HepG2 (cell line): ENCODE measurements around the gene PITHD1. TPM values are rescaled to one million over a fixed set of nuclear protein-coding genes. Genes with fewer than 3 reads are reported as not detected.
A peak's percentile ranks its signal among the peaks of the same experiment; 100 is the strongest.

Experiments used
- AFF4 ChIP-seq: sonication (generic); formaldehyde crosslinking; IDR thresholded peaks from 2 replicates; pipeline ENCODE4 v1.4.0; 2020; ENCODE audit warnings: missing genetic modification reagents
- FOSL1 ChIP-seq: sonication (generic); formaldehyde crosslinking; IDR thresholded peaks from 2 replicates; pipeline ENCODE4 v1.9.0; 2021; ENCODE audit warnings: missing genetic modification reagents, borderline replicate concordance
- FOXK1 ChIP-seq: sonication (generic); formaldehyde crosslinking; IDR thresholded peaks from 2 replicates; pipeline ENCODE4 v1.4.0; 2020; ENCODE audit warnings: low read depth, missing genetic modification reagents, borderline replicate concordance
- GMEB1 ChIP-seq: sonication (generic); formaldehyde crosslinking; IDR thresholded peaks from 2 replicates; pipeline ENCODE4 v1.5.1; 2020; ENCODE audit warnings: missing genetic modification reagents, mild to moderate bottlenecking, borderline replicate concordance
- GZF1 ChIP-seq: sonication (generic); formaldehyde crosslinking; IDR thresholded peaks from 2 replicates; pipeline ENCODE4 v1.5.1; 2020; ENCODE audit warnings: mild to moderate bottlenecking, missing genetic modification reagents
- HIVEP1 ChIP-seq: sonication (generic); formaldehyde crosslinking; IDR thresholded peaks from 2 replicates; pipeline ENCODE4 v1.4.0; 2020; ENCODE audit warnings: mild to moderate bottlenecking, missing genetic modification reagents
- TAF1 ChIP-seq: sonication (generic); formaldehyde crosslinking; IDR thresholded peaks from 2 replicates; pipeline ENCODE4 v1.4.0; 2020; ENCODE audit warnings: missing genetic modification reagents
- ZBTB14 ChIP-seq: sonication (generic); formaldehyde crosslinking; IDR thresholded peaks from 2 replicates; pipeline ENCODE4 v1.4.0; 2020; ENCODE audit warnings: missing genetic modification reagents
- ZKSCAN1 ChIP-seq: fragments of 150-350 bp; IDR thresholded peaks from 2 replicates; pipeline ENCODE4 v1.6.1; 2014; ENCODE audit warnings: low read length
- ZNF343 ChIP-seq: sonication (generic); formaldehyde crosslinking; IDR thresholded peaks from 2 replicates; pipeline ENCODE4 v1.4.0; 2020; ENCODE audit warnings: mild to moderate bottlenecking, missing genetic modification reagents
- ZNF569 ChIP-seq: sonication (generic); formaldehyde crosslinking; IDR thresholded peaks from 2 replicates; pipeline ENCODE4 v1.5.0; 2020; ENCODE audit warnings: mild to moderate bottlenecking, missing genetic modification reagents, moderate library complexity, borderline replicate concordance
- ZNF691 ChIP-seq: sonication (generic); formaldehyde crosslinking; IDR thresholded peaks from 2 replicates; pipeline ENCODE4 v1.4.0; 2020; ENCODE audit warnings: missing genetic modification reagents, low read depth, mild to moderate bottlenecking, borderline replicate concordance
- ZSCAN25 ChIP-seq: sonication (generic); formaldehyde crosslinking; IDR thresholded peaks from 2 replicates; pipeline ENCODE4 v1.8.0; 2022; ENCODE audit warnings: mild to moderate bottlenecking, missing genetic modification reagents
- polyA plus RNA-seq, 8 experiments: library from polyadenylated mRNA; depleted of rRNA in 3 of 8; stranded (reverse) in 7 of 8; unstranded in 1 of 8; fragments of >200 nt; fragmentation: Illumina TruSeq in 4 of 8; extraction: Trizol in 4 of 8; gene quantifications; 2 replicates each; pipeline versions ENCODE4 v1.2.1 to v1.2.3, GENCODE V29; 2011 to 2016; ENCODE audit warnings: low read depth in 4 of 8, missing spikeins in 1 of 8, mixed read lengths in 1 of 8; ENCODE audit not compliant: insufficient read depth in 1 of 8
- total RNA-seq, 5 experiments: library from RNA; depleted of rRNA; stranded (reverse); fragments of >200 nt; fragmentation: Illumina TruSeq; extraction: Trizol; gene quantifications; 2 replicates each; pipeline ENCODE4 v1.2.3, GENCODE V29; 2016; ENCODE audit warnings: low read depth in 1 of 5
- TF ChIP-seq, protein P1 (sequence below): sonication (generic); formaldehyde crosslinking; IDR thresholded peaks from 2 replicates; pipeline ENCODE4 v1.4.0; 2020; ENCODE audit warnings: missing genetic modification reagents
- TF ChIP-seq, protein P2 (sequence below): sonication (generic); formaldehyde crosslinking; IDR thresholded peaks from 2 replicates; pipeline ENCODE4 v1.8.1; 2023; ENCODE audit warnings: mild to moderate bottlenecking, missing genetic modification reagents

Gene PITHD1
- total and polyA plus RNA-seq, 2 of the 13 experiments (the other 11 are each of a cell fraction or from before 2014, with no cell fraction given), result 28.0 to 37.3 TPM

DNA sequence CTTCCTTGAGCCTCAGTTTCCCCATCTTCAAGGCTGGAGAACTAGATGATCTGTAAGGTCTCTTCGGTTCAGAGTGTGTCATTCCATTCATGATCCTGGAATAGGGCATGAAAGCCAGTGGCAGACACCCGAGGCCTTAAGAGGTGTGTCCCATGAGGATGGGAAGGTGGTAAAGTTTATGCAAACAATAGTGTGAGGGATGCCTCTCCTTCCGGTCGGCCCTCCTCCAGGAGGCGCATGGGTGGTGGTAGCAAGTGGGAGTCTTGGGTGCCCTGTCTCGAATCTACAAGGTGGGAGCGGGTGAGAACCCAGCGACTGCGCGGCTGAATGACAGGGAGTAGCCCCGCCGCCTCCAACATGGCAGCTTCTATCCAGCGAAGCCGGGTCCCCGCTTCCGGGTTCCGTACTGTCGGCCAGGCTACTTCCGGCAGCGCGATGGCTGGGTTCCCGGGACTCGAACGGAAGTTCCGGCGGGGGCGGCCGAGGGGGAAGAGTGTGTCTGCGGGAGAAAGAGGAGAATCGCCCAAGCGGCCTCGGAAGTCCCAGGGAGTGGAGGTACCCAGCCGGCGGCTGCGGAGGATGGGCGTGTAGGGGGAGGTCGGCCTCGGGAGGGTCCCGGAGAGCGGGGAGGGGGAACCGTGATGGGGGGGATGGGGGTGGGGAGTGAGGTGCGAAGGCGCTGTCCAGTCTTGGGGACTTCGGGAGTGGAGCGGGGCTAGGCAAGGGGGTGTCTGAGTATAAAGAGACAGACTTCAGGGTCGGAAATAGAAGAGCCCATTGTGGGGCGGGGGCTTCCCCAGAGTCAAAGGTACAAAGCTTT lies 12.7 kb downstream of the PITHD1 start, which contains the start of gene LYPLA2 (continued):
- TF ChIP-seq HIVEP1 (CRISPR knock-in tag) (no peak), GZF1 (CRISPR knock-in tag) (no peak), FOSL1 (CRISPR knock-in tag) (no peak), ZBTB14 (CRISPR knock-in tag) (no peak), ZNF691 (no peak), AFF4 (CRISPR knock-in tag) (no peak), ZNF569 (CRISPR knock-in tag) (no peak), ZKSCAN1 (no peak), TAF1 (CRISPR knock-in tag) (peak; percentile 61; the same call in 1 of the 2 replicates), GMEB1 (CRISPR knock-in tag) (no peak), ZSCAN25 (no peak), FOXK1 (CRISPR knock-in tag) (no peak), ZNF343 (CRISPR knock-in tag) (no peak)
- TF ChIP-seq, protein P1, sequence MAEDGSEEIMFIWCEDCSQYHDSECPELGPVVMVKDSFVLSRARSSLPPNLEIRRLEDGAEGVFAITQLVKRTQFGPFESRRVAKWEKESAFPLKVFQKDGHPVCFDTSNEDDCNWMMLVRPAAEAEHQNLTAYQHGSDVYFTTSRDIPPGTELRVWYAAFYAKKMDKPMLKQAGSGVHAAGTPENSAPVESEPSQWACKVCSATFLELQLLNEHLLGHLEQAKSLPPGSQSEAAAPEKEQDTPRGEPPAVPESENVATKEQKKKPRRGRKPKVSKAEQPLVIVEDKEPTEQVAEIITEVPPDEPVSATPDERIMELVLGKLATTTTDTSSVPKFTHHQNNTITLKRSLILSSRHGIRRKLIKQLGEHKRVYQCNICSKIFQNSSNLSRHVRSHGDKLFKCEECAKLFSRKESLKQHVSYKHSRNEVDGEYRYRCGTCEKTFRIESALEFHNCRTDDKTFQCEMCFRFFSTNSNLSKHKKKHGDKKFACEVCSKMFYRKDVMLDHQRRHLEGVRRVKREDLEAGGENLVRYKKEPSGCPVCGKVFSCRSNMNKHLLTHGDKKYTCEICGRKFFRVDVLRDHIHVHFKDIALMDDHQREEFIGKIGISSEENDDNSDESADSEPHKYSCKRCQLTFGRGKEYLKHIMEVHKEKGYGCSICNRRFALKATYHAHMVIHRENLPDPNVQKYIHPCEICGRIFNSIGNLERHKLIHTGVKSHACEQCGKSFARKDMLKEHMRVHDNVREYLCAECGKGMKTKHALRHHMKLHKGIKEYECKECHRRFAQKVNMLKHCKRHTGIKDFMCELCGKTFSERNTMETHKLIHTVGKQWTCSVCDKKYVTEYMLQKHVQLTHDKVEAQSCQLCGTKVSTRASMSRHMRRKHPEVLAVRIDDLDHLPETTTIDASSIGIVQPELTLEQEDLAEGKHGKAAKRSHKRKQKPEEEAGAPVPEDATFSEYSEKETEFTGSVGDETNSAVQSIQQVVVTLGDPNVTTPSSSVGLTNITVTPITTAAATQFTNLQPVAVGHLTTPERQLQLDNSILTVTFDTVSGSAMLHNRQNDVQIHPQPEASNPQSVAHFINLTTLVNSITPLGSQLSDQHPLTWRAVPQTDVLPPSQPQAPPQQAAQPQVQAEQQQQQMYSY (CRISPR knock-in tag), result no peak
- TF ChIP-seq, protein P2, sequence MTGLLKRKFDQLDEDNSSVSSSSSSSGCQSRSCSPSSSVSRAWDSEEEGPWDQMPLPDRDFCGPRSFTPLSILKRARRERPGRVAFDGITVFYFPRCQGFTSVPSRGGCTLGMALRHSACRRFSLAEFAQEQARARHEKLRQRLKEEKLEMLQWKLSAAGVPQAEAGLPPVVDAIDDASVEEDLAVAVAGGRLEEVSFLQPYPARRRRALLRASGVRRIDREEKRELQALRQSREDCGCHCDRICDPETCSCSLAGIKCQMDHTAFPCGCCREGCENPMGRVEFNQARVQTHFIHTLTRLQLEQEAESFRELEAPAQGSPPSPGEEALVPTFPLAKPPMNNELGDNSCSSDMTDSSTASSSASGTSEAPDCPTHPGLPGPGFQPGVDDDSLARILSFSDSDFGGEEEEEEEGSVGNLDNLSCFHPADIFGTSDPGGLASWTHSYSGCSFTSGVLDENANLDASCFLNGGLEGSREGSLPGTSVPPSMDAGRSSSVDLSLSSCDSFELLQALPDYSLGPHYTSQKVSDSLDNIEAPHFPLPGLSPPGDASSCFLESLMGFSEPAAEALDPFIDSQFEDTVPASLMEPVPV (CRISPR knock-in tag), result no peak
